GM19438 (cell line): ENCODE results near the gene HOXD4.

Experiments used
- ATAC-seq: cut with Tn5 transposase; IDR thresholded peaks from one replicate; pipeline ENCODE4 v1.9.1; 2021; ENCODE audit warnings: low read depth; ENCODE audit not compliant: unreplicated experiment

Gene HOXD4

DNA sequence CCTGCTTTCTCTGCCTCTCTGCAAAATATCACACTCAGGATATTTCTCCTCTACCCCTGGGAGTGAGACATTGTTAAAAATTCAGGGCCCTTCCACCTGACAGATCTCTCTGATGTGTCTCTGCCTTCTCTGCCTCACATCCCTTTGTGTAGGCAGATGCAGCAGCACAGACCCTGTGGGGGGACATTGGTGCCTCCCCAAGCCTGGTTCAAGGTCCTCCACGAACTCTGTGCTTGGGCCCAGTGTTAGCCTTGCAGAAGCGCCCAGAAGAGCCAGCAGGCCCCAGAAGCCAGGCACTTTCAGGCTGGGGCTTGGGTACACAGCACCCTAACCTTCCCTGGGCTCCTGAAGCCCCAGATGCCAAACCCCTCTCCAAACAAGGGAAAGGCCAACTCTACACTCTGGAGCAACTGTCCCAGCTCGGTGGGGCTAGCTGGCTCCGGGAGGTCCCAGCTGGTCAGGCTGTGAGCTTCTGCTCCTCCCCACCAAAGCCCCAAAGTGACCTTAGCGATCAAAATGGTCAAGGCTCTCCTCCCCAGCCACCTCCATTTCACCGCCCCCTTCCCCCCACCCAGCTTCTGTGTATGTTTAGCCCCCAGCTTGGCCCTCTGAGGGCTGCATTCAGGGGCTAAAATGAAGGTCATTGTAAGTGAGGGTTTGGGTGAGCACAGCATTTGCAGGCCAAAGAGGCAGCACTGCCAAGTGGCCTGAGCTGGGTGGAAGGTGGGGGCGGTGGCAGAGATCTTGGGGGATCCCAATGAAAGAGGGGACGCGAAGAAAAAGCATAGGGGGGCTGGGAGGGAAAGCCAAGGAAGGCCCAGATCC, 26.2 kb upstream of the HOXD4 start:
- no peak for ATAC-seq

DNA sequence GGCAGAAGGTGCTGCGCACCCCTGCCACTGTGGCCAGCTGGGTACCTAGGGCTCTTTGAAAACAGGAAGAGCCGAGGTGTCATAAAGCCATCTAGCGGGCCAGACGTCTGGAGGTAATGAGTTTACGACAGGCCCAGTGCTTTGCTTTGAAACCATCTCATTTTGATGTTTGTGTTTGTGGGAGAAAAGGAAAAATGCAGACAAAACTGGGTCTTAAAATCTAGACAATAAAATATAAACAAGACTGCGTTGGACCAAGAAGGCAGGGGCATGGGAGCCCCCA, 25.6 kb upstream of the HOXD4 start:
- ATAC-seq, result no peak

DNA sequence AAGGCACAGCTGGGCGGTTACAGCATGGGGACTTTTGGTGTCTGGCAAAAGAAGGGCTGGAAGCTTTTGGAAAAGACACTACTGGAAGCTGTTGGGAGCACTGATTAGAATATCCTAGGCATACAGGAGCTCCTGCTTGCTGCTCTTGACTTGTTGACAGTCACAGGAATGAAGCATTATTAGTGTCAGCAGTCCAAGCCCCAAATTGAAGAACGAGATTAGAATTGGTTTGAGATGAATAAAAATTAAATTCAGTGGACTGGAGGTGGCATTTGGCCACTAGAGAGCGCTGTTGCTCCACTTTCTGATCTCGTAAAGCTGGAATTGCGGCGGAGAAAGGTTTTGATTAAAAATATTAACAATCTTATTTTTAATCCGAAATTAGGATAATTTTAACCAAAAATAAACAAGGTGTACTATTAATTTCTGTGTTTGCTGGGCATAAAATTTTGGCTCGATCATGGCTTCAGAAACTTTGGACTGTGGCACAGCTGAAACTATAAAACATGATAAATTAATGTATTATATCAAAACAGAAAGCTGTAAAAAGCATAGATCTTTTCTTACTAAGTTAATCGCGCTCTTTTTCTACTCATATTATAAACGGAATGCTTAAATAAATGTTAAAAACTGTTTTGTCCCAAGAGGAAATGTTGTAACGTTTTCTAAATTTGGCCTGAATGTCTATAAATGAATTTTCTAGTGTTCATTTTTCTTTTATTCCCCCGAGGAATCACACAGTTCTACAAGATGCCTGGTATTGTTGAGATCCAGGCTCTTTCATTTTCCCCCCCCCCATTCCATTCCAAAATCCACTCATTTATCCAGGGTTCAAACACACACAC, 24.2 kb upstream of the HOXD4 start:
- ATAC-seq, result no peak

DNA sequence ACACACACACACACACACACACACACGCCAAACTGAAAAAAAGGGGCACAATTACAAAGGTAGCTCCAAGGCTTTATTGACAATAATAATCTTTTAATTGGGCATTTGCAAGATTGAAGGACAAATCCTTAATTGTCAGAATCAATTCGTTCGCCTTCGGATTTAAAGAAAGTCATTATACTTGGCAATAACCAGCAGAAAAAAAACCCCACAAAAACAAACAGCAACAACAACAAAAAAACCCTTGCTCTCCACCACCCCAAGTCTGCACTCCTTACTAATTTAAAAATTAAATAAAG, 23.6 kb upstream of the HOXD4 start:
- ATAC-seq, result no peak

DNA sequence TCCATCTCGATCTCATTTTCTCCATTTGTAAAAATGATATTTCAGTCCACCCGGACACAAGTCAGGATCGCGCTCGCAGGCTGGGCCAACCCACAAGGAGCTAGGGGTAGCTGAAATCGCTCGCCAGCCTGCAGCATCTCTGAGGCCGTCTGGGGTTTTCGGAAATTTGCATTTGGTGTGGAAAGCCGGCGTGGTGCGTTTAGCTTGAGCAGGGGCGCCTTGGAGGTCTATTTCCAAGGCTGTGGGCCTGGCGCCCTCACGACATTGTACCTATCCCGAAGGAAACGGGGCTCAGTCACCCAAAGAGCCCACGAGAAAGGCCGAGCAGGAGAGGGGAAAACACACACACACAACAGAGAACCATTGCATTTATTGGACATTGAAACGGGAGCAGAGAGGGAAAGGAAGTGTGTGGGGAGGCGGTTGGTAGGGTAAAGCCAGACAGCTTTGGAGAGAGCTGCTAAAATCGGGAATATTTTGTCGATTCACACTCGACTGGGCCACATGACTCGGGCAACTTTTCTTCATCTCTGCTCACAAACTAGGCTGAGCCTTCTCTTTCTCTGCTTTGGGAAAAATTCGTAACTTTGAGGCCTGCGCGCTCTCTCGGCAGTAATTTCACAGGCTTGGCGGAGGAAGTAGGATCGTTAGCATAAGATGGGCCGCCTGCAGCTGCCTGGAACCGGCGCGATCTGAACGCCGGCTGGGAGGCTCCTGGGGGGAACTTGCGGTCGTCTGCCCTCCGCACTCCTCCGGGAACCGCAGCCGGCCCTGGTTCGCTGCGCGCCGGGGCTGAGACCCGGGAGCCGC, 23.0 kb upstream of the HOXD4 start:
- ATAC-seq, result no peak

DNA sequence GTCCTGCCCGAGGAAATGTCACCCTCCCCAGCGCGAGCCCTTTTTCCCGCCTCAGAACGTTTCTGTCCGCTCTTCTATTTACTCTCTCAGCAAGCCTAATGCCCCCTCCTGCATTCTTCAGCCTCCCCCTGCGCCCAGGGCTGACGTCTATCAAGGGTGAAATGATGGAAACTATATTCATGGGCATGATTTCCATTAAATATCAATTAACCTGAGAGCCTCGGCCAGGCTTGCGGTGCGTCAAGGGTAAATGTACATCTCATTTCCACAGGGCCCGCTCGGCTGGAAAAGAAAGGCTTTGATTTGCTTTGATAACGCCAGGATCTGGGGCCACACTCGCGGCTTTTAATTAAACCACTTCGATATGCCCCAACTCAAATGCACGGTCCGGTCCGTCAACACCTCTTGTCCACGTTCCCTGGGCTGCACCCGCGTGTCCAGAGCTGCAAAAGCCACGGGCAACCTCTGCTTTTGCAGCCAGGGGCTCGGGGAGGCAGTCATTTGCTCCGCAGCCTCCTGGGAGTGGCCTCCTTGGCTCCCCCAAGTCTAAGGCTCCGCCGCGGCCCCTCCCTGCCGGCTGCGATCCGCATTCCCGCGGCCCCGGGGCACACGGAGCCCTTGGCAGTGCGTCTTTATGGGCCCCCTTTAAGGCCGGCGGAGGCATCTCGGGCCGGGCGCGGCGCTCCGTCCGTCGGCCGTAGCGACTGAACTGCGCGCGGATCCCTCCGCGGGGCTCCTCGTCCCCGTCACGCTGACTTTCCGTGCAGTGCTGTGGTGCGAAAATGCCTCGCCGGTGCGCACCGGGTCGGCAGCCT, 22.2 kb upstream of the HOXD4 start, which contains the start of gene HOXD8:
Gene HOXD8, plus strand, starts transcription at position 724 of the 815 bp plus-strand sequence. CDS start 662 bp downstream, outside the sequence.
- ATAC-seq, result no peak

DNA sequence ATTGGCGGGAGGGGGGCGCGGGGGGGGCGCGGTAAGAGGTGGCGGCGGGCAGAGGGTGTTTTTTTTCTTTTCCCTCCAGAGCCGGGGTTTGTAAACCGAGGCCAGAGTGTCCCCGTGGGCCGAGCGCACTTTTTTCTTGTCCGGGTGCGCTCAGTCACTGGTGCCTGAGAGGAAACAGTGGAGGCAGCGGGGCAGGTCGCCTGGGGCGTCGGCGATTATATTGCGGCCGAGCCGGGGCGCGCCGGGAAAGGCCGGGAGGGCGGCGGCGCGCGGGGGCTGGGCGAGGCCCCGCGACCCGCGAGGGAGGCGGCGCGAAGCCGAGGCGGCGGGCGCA, 21.6 kb upstream of the HOXD4 start:
- no peak for ATAC-seq

DNA sequence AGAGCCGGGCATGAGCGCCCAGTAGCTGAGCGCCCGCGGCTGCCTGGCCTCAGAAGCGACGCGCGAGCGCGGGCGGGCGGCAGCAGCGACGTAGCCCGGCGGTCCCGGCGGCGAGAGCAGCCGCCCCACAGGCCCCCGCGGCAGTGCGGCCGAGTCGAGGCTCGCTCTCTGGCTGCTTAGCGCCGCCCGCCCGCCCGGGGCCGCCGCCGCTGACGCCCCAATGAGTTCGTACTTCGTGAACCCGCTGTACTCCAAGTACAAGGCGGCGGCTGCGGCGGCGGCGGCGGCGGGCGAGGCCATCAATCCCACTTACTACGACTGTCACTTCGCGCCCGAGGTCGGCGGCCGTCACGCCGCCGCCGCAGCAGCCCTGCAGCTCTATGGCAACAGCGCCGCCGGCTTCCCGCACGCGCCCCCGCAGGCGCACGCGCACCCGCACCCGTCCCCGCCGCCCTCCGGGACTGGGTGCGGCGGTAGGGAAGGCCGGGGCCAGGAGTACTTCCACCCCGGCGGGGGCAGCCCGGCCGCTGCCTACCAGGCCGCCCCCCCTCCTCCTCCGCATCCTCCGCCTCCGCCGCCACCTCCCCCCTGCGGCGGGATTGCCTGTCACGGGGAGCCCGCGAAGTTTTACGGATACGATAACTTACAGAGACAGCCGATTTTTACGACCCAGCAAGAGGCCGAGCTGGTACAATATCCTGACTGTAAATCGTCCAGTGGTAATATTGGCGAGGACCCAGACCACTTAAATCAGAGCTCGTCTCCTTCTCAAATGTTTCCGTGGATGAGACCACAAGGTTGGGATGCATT, 21.0 kb upstream of the HOXD4 start:
- no peak for ATAC-seq

DNA sequence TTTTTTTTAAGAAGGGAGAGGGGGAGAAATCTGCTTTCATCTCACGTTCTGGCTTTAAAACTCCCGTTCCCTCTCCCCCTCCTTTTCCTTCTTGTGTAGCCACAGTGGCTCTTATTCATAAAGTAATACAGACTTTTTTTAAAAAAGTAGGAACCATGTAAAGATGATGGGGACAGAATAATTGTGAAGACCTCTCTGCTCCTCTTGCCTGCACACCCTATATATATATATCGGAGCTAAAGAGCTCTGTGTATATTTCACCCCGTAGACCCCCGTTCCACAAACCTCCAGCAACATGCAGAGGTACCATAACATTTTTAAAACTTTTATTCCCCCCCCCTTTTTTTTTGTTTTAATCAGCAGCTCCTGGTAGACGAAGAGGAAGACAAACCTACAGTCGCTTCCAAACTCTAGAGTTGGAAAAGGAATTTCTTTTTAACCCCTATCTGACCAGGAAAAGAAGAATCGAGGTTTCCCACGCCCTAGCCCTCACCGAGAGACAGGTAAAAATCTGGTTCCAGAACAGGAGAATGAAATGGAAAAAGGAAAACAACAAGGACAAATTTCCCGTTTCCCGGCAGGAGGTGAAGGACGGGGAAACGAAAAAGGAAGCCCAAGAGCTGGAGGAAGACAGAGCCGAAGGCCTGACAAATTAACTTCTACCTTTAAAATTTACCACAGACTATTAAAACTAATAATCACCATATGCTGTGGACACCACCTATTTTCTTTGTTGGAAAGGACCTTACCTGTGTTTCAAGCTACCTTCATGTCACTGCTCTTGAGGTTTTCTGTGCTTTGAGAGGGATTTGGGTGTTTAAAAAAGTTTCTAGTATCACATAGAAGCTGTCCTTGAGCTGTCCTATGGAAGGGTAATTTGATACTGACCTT, 20.1 kb upstream of the HOXD4 start:
- no peak for ATAC-seq

DNA sequence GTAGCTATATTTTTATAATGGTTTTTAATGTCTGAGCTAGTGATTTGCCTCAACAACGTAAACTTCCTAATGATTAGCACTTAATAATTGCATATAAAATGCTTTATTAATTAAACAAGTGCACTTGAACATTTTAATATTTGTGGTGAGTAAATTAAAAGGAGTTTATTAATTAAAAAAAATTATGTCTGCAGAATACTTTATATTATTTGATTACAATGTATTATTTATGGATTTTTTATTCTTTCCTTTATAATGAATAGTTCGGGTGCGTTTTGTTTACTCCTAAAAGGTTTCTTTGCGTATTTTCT, 19.5 kb upstream of the HOXD4 start:
- no peak for ATAC-seq

DNA sequence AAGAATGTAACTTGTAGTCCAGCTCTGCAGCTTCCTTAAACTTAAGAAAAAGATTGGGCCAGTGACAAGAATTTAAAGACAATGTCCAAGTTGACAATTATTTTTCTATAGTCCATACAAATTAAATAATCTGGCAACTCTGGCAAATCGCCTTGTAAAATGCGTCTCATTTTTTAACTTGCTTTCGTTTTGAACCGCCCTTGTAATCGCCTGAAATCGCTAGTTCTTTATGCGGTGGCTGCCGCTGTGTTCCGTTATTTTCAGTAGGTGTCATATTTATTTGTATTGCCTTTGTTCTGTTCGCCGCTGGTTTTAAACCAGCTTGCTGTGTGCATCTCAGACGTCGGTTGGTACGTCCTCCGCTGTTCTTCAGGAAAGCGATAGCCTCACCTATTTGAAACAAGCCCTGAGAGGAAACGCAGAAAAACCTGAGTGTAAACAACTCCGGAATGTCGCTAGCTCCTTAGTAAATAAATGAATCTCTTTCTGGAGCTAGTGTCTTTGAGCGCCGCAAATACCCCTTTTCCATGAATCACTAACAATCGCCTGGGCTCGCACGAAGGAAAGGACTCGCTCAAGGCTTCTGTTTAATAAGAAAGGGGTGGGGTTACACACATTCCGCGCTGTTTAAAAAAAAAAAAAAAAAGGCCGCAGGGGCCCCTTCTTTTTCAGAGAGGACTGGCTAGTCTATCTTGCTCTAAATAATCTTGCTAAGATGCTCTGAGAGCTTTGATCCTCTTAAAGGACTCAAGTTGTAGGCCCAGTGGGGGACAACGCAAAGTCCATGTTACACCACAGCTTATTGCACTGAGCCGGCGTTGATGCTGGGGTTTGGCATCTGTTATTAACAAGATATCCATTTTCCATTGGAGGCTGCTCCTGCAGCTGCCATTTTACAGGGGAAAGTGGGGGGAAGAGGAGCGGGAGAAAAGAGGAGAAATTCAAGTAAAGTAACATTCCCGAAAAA, 18.9 kb upstream of the HOXD4 start:
- no peak for ATAC-seq

DNA sequence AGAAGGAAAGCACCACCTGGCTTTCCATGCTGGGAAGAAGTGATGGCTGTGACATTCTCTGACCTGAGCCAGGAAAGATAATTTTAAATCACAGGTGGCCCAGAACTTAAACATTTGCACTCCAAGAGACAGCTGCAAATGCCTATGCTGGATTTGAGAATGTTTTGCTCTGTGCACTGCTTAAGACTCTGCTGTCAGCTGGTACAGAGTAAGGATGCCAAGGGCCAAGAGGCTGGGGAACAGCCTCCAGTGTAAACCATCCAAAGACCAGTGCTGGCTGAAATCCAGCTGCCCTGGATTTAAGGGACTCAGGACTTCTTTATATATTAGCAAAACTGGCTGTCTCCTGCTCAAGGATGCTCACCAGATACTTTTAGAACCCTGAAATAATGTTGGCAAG, 18.0 kb upstream of the HOXD4 start:
- no peak for ATAC-seq

DNA sequence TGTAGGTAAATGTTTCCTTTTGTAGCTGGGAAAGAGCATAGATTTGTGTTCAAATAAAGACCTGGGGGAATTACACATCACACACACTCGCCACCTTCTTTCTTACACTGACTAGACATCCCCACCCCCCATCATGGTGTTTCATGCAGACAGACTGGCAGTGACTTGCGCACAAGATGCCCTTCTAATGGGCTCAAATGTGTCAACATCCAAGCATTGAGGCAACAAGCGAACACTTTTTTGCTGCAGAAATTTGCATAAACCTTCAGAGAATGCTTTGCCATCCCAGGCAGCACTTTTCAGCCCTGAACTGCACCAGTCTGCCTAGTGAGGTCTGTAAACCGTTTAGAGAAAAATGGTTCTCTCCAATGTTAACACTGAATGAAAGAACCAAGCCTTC, 17.3 kb upstream of the HOXD4 start:
- ATAC-seq, result no peak

DNA sequence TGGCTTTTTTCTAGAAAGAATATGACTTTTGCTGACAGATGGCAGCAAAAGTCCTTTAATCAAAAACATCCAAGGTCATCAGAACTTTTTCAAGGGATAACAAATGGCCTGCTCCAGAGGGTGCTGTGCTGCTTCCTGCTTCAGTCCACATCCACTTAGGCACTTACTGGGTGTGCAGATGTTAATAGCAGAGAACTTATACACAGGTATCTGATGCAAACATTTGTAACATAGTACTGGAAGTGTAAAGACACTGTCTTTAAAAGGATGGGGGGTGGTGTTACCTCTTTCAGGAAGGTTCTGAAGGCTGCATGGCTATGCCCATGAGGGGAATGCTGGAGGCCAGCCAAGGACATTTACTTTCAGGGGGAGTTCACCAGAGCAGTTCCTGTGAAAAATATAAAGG, 16.3 kb upstream of the HOXD4 start:
- ATAC-seq, result no peak

DNA sequence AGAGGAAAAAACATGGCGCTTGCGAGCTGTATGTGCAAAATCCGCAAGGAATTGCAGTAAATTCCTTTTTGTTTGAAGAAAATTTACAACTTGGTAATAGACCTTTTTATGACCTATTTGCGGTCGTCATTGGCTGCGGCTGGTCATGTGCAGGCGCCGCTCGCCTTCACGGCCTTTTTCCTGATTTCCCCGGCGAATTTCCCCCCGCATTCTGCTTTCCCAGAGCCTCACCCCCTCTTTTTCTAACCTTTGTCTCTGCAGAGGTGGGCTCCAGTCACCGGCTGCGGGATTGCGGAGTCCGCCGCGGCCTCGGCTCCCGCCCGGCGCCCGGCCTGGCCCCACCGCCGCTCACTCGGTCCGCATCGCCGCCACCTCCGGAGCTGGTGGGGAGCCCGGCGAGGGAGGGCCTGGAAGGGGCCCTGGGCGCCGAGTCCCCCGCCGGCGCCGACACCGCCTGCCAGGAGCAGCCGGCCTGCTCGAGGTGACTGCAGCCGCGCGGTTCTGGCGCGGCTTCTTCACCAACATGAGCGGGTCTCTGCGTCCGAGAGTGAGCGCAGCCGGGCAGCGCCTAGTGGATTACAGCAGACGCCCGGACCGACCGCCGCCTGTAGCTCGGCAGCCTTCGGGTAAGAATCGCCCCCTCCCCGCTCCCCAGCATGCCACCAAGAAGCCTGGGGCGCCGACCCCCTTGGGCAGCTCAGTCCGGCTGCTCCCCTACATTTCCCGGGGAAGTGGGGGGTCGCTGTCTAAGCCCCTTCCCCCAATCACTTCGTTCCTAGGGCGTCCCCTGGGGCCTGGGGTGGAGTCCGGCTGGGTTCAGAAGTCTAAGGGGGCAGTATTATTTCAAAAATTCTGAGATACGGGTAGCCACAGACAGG, 14.7 kb upstream of the HOXD4 start:
- no peak for ATAC-seq

DNA sequence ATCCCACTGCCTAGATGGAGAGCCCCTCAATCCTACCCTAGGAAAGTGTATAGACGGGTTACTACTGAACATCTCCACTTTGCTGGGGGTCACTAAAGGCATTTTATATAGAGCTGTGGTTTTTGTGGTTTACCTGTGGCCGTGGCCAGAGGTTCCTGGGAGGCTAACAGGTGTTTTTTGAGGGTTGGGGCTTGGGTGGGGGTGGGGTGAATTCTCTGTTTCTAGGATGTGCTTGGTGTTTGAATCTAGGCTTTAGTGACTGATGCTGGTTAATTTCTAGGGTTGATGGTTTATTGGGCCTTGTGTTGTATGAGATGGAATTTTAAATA, 14.1 kb upstream of the HOXD4 start:
- no peak for ATAC-seq

DNA sequence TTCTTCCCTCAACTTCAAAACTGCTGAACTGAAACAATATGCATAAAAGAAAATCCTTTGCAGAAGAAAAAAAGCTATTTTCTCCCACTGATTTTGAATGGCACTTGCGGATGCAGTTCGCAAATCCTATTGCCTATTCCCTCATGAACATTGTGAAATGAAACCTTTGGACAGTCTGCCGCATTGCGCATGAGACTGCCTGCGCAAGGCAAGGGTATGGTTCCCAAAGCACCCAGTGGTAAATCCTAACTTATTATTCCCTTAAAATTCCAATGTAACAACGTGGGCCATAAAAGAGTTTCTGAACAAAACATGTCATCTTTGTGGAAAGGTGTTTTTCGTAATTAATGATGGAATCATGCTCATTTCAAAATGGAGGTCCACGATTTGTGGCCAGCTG, 13.4 kb upstream of the HOXD4 start:
- ATAC-seq, result no peak
